ENCODE data around the gene STRN4. TPM values are rescaled to one million over a fixed set of nuclear protein-coding genes. Genes with fewer than 3 reads are reported as not detected.

STRN4 gene
- total RNA-seq, 3 donors from 2014 or later (not counting 1 experiment from before 2014, with no cell fraction given) = 125 to 152 (median 125) TPM

DNA sequence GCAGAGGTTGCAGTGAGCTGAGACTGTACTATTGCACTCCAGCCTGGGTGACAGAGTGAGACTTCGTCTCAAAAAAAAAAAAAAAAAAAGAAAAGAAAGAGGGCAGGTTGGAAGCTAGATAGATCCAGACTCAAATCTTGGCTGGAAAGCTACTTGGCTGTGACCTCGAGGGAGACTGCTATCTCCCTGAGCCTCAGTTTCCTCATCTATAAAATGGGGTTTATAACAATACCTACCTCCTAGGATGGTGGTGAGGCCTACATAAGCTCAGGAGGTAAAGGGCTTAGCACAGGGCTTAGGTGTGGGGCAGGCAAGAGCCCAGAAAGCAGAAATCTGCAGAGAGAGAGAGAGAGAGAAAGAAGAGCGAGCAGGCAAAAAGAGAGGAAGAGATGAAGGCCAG, 61.1 kb downstream of the STRN4 start:
- intact Hi-C loops (cut with micrococcal nuclease) = no loop called here
- Mint-ChIP-seq H3K4me1 (peaks cover 0 to 4% of the 10 kb centered on the region in 2 donors), H3K9me3 (no peaks in the 10 kb centered on the region), H3K27me3 (ENCODE audit: low read depth in 2 of 2) (no peaks in the 10 kb centered on the region), H3K4me3 (no peak overlapping the region), H3K27ac (peak overlapping the region; percentile 44 to 61), H3K36me3 (peaks cover under 1% of the 10 kb centered on the region)
- TF ChIP-seq CTCF (IDR thresholded peaks at IDR 0.05) = no peak
- no peak for ATAC-seq
- Histone ChIP-seq H3K36me3 (ENCODE audit: control insufficient read depth, insufficient read depth, low read length) (peaks cover 76% of the 10 kb centered on the region), H3K9me3 (ENCODE audit: control insufficient read depth, insufficient read depth, low read length) (no peaks in the 10 kb centered on the region), H3K4me3 (ENCODE audit: low read length) (no peak overlapping the region), H3K27me3 (ENCODE audit: control insufficient read depth, insufficient read depth, low read length) (no peaks in the 10 kb centered on the region), H3K27ac (ENCODE audit: low read length) (no peak overlapping the region), H3K4me1 (ENCODE audit: control insufficient read depth, insufficient read depth, low read length) (no peaks in the 10 kb centered on the region)
- 92% methylated on average over 2 of the region's 3 CpGs for WGBS (ENCODE audit: insufficient coverage)
- no peak for DNase-seq

GRCh38 chr19:46678110-46678732, 68.0 kb downstream of the STRN4 start:
- no peak for TF ChIP-seq CTCF (IDR thresholded peaks at IDR 0.05)
- no peak overlapping the region for H3K4me3 Mint-ChIP-seq
- no peaks in the 10 kb centered on the region for H3K27me3 Mint-ChIP-seq (ENCODE audit: low read depth in 2 of 2)
- H3K9me3 Mint-ChIP-seq = no peaks in the 10 kb centered on the region
- whole genome bisulfite sequencing (ENCODE audit: insufficient coverage) = 88% methylated on average over 26 of the region's 26 CpGs
- intact Hi-C loops (cut with micrococcal nuclease) = no loop called here
- H3K36me3 Mint-ChIP-seq = no peaks in the 10 kb centered on the region
- Histone ChIP-seq H3K4me3 (ENCODE audit: low read length) (no peak overlapping the region), H3K36me3 (ENCODE audit: control insufficient read depth, insufficient read depth, low read length) (peaks cover 81% of the 10 kb centered on the region), H3K27ac (ENCODE audit: low read length) (no peak overlapping the region), H3K27me3 (ENCODE audit: control insufficient read depth, insufficient read depth, low read length) (no peaks in the 10 kb centered on the region), H3K9me3 (ENCODE audit: control insufficient read depth, insufficient read depth, low read length) (no peaks in the 10 kb centered on the region), H3K4me1 (ENCODE audit: control insufficient read depth, insufficient read depth, low read length) (no peaks in the 10 kb centered on the region)
- ATAC-seq (peak; percentile 84 to 94 (median 93)), DNase-seq (peak; percentile 25 to 76)
- peak overlapping the region; percentile 57 to 76 for H3K27ac Mint-ChIP-seq
- peaks cover 6 to 26% of the 10 kb centered on the region in 2 donors for H3K4me1 Mint-ChIP-seq

DNA sequence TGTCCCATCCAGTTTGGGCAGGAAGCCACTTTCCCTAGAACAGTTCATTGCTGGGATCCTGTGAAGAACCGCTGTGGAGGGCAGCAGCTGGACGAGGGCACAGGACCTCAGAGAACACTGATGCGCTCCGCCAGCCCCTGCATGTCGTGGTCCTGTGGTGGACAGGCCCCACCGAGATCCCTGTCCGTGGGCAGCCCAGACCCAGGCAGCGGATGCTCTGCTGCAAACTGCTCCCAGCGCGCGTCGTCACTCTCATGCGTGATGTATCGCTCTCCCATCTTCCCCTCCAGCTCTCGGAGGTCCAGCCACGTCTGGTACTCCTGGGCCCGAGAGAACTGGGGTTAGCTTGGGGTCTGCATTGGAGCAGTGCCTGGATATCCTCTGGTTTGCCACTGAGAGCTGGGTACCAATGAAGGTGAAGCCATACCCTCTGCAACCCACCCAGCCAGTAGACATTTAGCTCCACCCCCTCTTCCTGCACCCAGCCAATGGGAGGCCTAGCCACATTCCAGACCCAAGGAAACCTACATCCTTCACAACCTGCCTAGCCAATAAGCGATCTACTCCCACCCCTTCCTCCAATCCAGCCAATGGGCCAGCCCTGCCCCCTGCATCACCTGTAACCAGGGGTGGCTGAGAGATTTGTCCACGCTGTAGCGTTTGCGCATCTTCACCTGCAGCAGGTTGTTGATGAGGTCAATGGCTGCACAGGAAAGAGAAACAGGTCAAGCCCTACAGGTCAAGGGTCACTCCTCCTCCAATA, 71.7 kb downstream of the STRN4 start:
- Mint-ChIP-seq H3K4me1 (peaks cover 6 to 21% of the 10 kb centered on the region in 2 donors), H3K4me3 (no peak overlapping the region), H3K9me3 (no peaks in the 10 kb centered on the region), H3K27ac (peak overlapping the region; percentile 38 to 64), H3K36me3 (no peaks in the 10 kb centered on the region), H3K27me3 (ENCODE audit: low read depth in 2 of 2) (no peaks in the 10 kb centered on the region)
- Histone ChIP-seq H3K4me1 (ENCODE audit: control insufficient read depth, insufficient read depth, low read length) (no peaks in the 10 kb centered on the region), H3K27me3 (ENCODE audit: control insufficient read depth, insufficient read depth, low read length) (no peaks in the 10 kb centered on the region), H3K36me3 (ENCODE audit: control insufficient read depth, insufficient read depth, low read length) (peaks cover 66% of the 10 kb centered on the region), H3K9me3 (ENCODE audit: control insufficient read depth, insufficient read depth, low read length) (no peaks in the 10 kb centered on the region), H3K4me3 (ENCODE audit: low read length) (no peak overlapping the region), H3K27ac (ENCODE audit: low read length) (no peak overlapping the region)
- TF ChIP-seq CTCF (IDR thresholded peaks at IDR 0.05) = no peak
- ATAC-seq (no peak), DNase-seq (no peak)
- intact Hi-C loops (cut with micrococcal nuclease) = no loop called here
- WGBS (ENCODE audit: insufficient coverage) = 97% methylated on average over 21 of the region's 21 CpGs

All from natural killer cell (primary cell).